Right lobe of liver (tissue), 6 donors: ENCODE results near the gene LANCL2. TPM values are rescaled to one million over a fixed set of nuclear protein-coding genes. Genes with fewer than 3 reads are reported as not detected.

Source experiments
- ATAC-seq, 4 donors: fragments of 200-7000 bp; cut with Tn5 transposase; one replicate each; pipeline ENCODE4 v1.9.1; 2020; ENCODE audit warnings: mild to moderate bottlenecking in 4 of 4, moderate library complexity in 4 of 4
- DNase-seq, 3 donors: peaks; one replicate each; pipeline ENCODE4 v3.0.0-alpha.2; 2020
- H3K27ac ChIP-seq, 3 donors: fragments of 200-600 bp; one replicate each; pipeline ENCODE4 v1.8.0; 2022
- H3K27me3 ChIP-seq, 2 donors: fragments of 200-600 bp; one replicate each; pipeline ENCODE4 v1.8.0; 2022
- H3K36me3 ChIP-seq, 4 donors: fragments of 200-600 bp; sonication (generic) in 1 of 4; one replicate each; pipeline versions ENCODE4 v1.5.1 to v1.8.0; 2017 to 2022; ENCODE audit warnings: control low read depth in 1 of 4
- H3K4me1 ChIP-seq, 4 donors: fragments of 200-600 bp; sonication (generic) in 1 of 4; one replicate each; pipeline versions ENCODE4 v1.5.1 to v1.8.0; 2017 to 2022; ENCODE audit warnings: control low read depth in 1 of 4
- H3K4me3 ChIP-seq, 3 donors: fragments of 200-600 bp; one replicate each; pipeline ENCODE4 v1.8.0; 2022
- H3K9me3 ChIP-seq, 4 donors: fragments of 200-600 bp; sonication (generic) in 1 of 4; one replicate each; pipeline versions ENCODE4 v1.5.1 to v1.8.0; 2017 to 2022; ENCODE audit warnings: control low read depth in 1 of 4
- CTCF ChIP-seq, 4 donors: fragments of 200-600 bp in 3 of 4; fragments of 450-650 bp in 1 of 4; IDR thresholded peaks; one replicate each; pipeline versions ENCODE4 v1.5.1 to v1.8.0; 2016 to 2022; ENCODE audit warnings: antibody characterized with exemption in 4 of 4, mild to moderate bottlenecking in 2 of 4
- POLR2A ChIP-seq: fragments of 450-650 bp; IDR thresholded peaks from one replicate; pipeline ENCODE4 v1.6.1; 2017; ENCODE audit warnings: antibody characterized with exemption, mild to moderate bottlenecking
- WGBS: methylation state at CpG from one replicate; pipeline ENCODE4 v1.1.6; 2018; ENCODE audit warnings: low coverage, low lambda C conversion rate; ENCODE audit not compliant: insufficient coverage; ENCODE audit errors: missing lambda C conversion rate; 5-methylcytosine and 5-hydroxymethylcytosine counted together
- intact Hi-C, 2 donors: fragments of 100-400 bp; cut with DNase I; formaldehyde crosslinking; loops; one replicate each; pipeline versions ENCODE4 v1.11.2 to v1.14.1; 2022
- total RNA-seq, 6 experiments: library from RNA; depleted of rRNA in 2 of 6; stranded (reverse); fragments of >200 nt in 2 of 6; fragmentation: NEBNext Ultra II Directional in 3 of 6; extraction: Animal tissue kit (Norgen Biotek cat#: 25700) in 3 of 6; gene quantifications; one replicate each; pipeline versions ENCODE4 v1.1.0 to v1.2.4, GENCODE V29; 2016 to 2023
- donor health status: DM: no; HTN: yes; CAD: no.
- donor health status: DM: no; HTN: no; CAD: no.
- donor health status: DM: no; HTN: no; CAD: no.
- donor health status: DM: no; HTN: yes; CAD: no.
- donor health status: DM: no; HTN: yes; CAD: no.

Gene LANCL2
- total RNA-seq, 6 experiments from 2014 or later, result 7.3 to 12.1 (median 8.3) TPM

GRCh38 chr7:55375237-55375636 lies 10.1 kb downstream of the LANCL2 start:
- H3K36me3 ChIP-seq, result no peaks in the 10 kb centered on the region
- intact Hi-C loops, result no loop called here
- DNase-seq (no peak), ATAC-seq (no peak)
- no peak overlapping the region for H3K4me3 ChIP-seq
- no peak overlapping the region for H3K27ac ChIP-seq
- no peaks in the 10 kb centered on the region for H3K9me3 ChIP-seq
- WGBS, result 94% methylated on average over 4 of the region's 4 CpGs
- H3K27me3 ChIP-seq, result no peaks in the 10 kb centered on the region
- H3K4me1 ChIP-seq, result no peaks in the 10 kb centered on the region
- TF ChIP-seq CTCF (IDR thresholded peaks at IDR 0.05), result no peak
- no peak for TF ChIP-seq POLR2A

GRCh38 chr7:55377162-55377817 lies 12.2 kb downstream of the LANCL2 start:
- WGBS, result 73% methylated on average over 4 of the region's 4 CpGs
- TF ChIP-seq POLR2A (no peak), CTCF (IDR thresholded peaks at IDR 0.05) (no peak)
- ATAC-seq, result no peak
- no peaks in the 10 kb centered on the region for H3K4me1 ChIP-seq
- H3K27me3 ChIP-seq, result no peaks in the 10 kb centered on the region
- no peak overlapping the region for H3K27ac ChIP-seq
- H3K9me3 ChIP-seq, result no peaks in the 10 kb centered on the region
- intact Hi-C loops, result no loop called here
- no peaks in the 10 kb centered on the region for H3K36me3 ChIP-seq
- no peak for DNase-seq
- H3K4me3 ChIP-seq, result no peak overlapping the region

- 88% methylated on average over 3 of the region's 3 CpGs for WGBS
- Histone ChIP-seq H3K27me3 (no peaks in the 10 kb centered on the region), H3K4me3 (no peak overlapping the region), H3K9me3 (no peaks in the 10 kb centered on the region), H3K36me3 (no peaks in the 10 kb centered on the region), H3K27ac (no peak overlapping the region), H3K4me1 (no peaks in the 10 kb centered on the region)
- DNase-seq (no peak), ATAC-seq (no peak)
- intact Hi-C loops, result no loop called here
- no peak for TF ChIP-seq POLR2A
- no peak for TF ChIP-seq CTCF (IDR thresholded peaks at IDR 0.05)
Measured at GRCh38 chr7:55379285-55379684, 14.1 kb downstream of the LANCL2 start.

GRCh38 chr7:55381189-55381588 lies 16.1 kb downstream of the LANCL2 start:
- TF ChIP-seq POLR2A (no peak), CTCF (IDR thresholded peaks at IDR 0.05) (no peak)
- H3K9me3 ChIP-seq, result no peaks in the 10 kb centered on the region
- H3K4me1 ChIP-seq, result no peaks in the 10 kb centered on the region
- H3K36me3 ChIP-seq, result no peaks in the 10 kb centered on the region
- H3K27ac ChIP-seq, result no peak overlapping the region
- H3K4me3 ChIP-seq, result no peak overlapping the region
- intact Hi-C loops, result no loop called here
- DNase-seq (no peak), ATAC-seq (no peak)
- WGBS, result 95% methylated on average over 6 of the region's 6 CpGs
- H3K27me3 ChIP-seq, result no peaks in the 10 kb centered on the region
